Body of pancreas (tissue), 4 donors: ENCODE data around the gene METTL8.

Source experiments
- CTCF ChIP-seq, 7 experiments: fragments of 450-650 bp in 4 of 7; fragments of 200-600 bp in 3 of 7; sonication (generic) in 3 of 7; IDR thresholded peaks; one replicate each; pipeline ENCODE4 v1.5.1; 2016 to 2019; ENCODE audit warnings: antibody characterized with exemption in 7 of 7
- POLR2A ChIP-seq, 3 donors: fragments of 450-650 bp; IDR thresholded peaks; one replicate each; pipeline ENCODE4 v1.6.1; 2016; ENCODE audit warnings: antibody characterized with exemption in 3 of 3, mild to moderate bottlenecking in 2 of 3

GRCh38 chr2:171318463-171318934, 115.3 kb downstream of the METTL8 start:
- TF ChIP-seq CTCF (IDR thresholded peaks at IDR 0.05): no peak
- TF ChIP-seq POLR2A (IDR thresholded peaks at IDR 0.05): no peak
